IMR-90 (cell line): ENCODE measurements around the gene HMX2. TPM values are rescaled to one million over a fixed set of nuclear protein-coding genes. Genes with fewer than 3 reads are reported as not detected.

ENCODE experiments used
- ATAC-seq: fragments of 200-7000 bp; cut with Tn5 transposase; 2 replicates; pipeline ENCODE4 v1.9.1; 2020; ENCODE audit warnings: low read depth, mild to moderate bottlenecking, moderate library complexity
- BruUV-seq: library from RNA; stranded (reverse); fragments of 400-500 nt; replicated peaks from 2 replicates; lab custom pipeline; 2021; lab: Mats Ljungman, UMichigan
- CTCF ChIA-PET: fragments of 300-600 bp; formaldehyde crosslinking; extraction: SDS; loops from one replicate; lab custom pipeline; 2021; ENCODE audit warnings: antibody characterized with exemption; lab: Yijun Ruan, JAX
- POLR2A ChIA-PET: fragments of 300-600 bp; sonication (Branson Sonifier 250); formaldehyde crosslinking; loops from one replicate; lab custom pipeline; 2022; ENCODE audit warnings: antibody characterized with exemption; ENCODE audit not compliant: unreplicated experiment; lab: Charles Lee
- DNase-seq: peaks from one replicate; pipeline ENCODE4 v3.0.0; 2013
- H2AFZ ChIP-seq: replicated peaks from 2 replicates; pipeline ENCODE3; 2013; ENCODE audit warnings: low read length, mild to moderate bottlenecking; ENCODE audit not compliant: poor library complexity
- H2AK5ac ChIP-seq: 2 replicates; pipeline ENCODE4 v1.6.1; 2013; ENCODE audit warnings: low read depth, low read length, inconsistent platforms
- H2AK9ac ChIP-seq: replicated peaks from 2 replicates; pipeline ENCODE3; 2013; ENCODE audit warnings: mild to moderate bottlenecking, low read depth, low read length, moderate library complexity; ENCODE audit not compliant: poor library complexity
- H2BK120ac ChIP-seq: 2 replicates; pipeline ENCODE4 v1.6.1; 2013; ENCODE audit warnings: low read depth, low read length, inconsistent platforms
- H2BK15ac ChIP-seq: 3 replicates; pipeline ENCODE4 v1.6.1; 2013; ENCODE audit warnings: low read depth, low read length, inconsistent platforms
- H2BK20ac ChIP-seq: 2 replicates; pipeline ENCODE4 v1.6.1; 2013; ENCODE audit warnings: low read depth, mild to moderate bottlenecking, inconsistent platforms, low read length, moderate library complexity
- H2BK5ac ChIP-seq: 2 replicates; pipeline ENCODE4 v1.6.1; 2013; ENCODE audit warnings: mild to moderate bottlenecking, low read depth, low read length, inconsistent platforms; ENCODE audit not compliant: poor library complexity, severe bottlenecking
- H3K14ac ChIP-seq: replicated peaks from 2 replicates; pipeline ENCODE4 v1.6.1; 2013; ENCODE audit warnings: low read depth, low read length, inconsistent platforms
- H3K18ac ChIP-seq: 2 replicates; pipeline ENCODE4 v1.6.1; 2013; ENCODE audit warnings: low read depth, low read length, control low read depth
- H3K23ac ChIP-seq: 2 replicates; pipeline ENCODE4 v1.6.1; 2013; ENCODE audit warnings: low read depth, low read length, inconsistent platforms
- H3K27ac ChIP-seq: 2 replicates; pipeline ENCODE4 v1.5.1; 2013; ENCODE audit warnings: mild to moderate bottlenecking, control low read depth, low read length; ENCODE audit not compliant: insufficient read depth
- H3K27me3 ChIP-seq: 2 replicates; pipeline ENCODE4 v1.6.1; 2013; ENCODE audit warnings: low read length; ENCODE audit not compliant: control insufficient read depth, insufficient read depth
- H3K36me3 ChIP-seq: 2 replicates; pipeline ENCODE4 v1.6.1; 2013; ENCODE audit warnings: low read length, mixed read lengths; ENCODE audit not compliant: control insufficient read depth, insufficient read depth
- H3K4ac ChIP-seq: 2 replicates; pipeline ENCODE4 v1.6.1; 2013; ENCODE audit warnings: low read depth, low read length, inconsistent platforms
- H3K4me1 ChIP-seq: 2 replicates; pipeline ENCODE4 v1.6.1; 2013; ENCODE audit warnings: low read length, mixed read lengths; ENCODE audit not compliant: control insufficient read depth, insufficient read depth
- H3K4me2 ChIP-seq: 2 replicates; pipeline ENCODE4 v1.6.1; 2013; ENCODE audit warnings: low read depth, mild to moderate bottlenecking, control low read depth, low read length, moderate library complexity
- H3K4me3 ChIP-seq: 2 replicates; pipeline ENCODE4 v1.5.1; 2013; ENCODE audit warnings: low read depth, mild to moderate bottlenecking, control low read depth, low read length, moderate library complexity; ENCODE audit not compliant: insufficient read depth
- H3K56ac ChIP-seq: 2 replicates; pipeline ENCODE4 v1.6.1; 2013; ENCODE audit warnings: low read length, inconsistent platforms; ENCODE audit not compliant: insufficient read depth; ENCODE audit errors: extremely low read depth
- H3K79me1 ChIP-seq, 2 experiments: 2 replicates each; pipeline ENCODE4 v1.6.1; 2013; ENCODE audit warnings: low read length in 2 of 2, inconsistent platforms in 1 of 2, low read depth in 1 of 2
- H3K9ac ChIP-seq: 2 replicates; pipeline ENCODE4 v1.6.1; 2013; ENCODE audit warnings: low read depth, low read length, control low read depth
- H3K9me1 ChIP-seq: 2 replicates; pipeline ENCODE4 v1.6.1; 2013; ENCODE audit warnings: low read length, inconsistent platforms; ENCODE audit not compliant: insufficient read depth
- H3K9me3 ChIP-seq: 2 replicates; pipeline ENCODE4 v1.6.1; 2013; ENCODE audit warnings: low read length; ENCODE audit not compliant: control insufficient read depth, insufficient read depth
- H4K20me1 ChIP-seq: 2 replicates; pipeline ENCODE4 v1.6.1; 2013; ENCODE audit warnings: low read length, inconsistent platforms; ENCODE audit not compliant: insufficient read depth
- H4K5ac ChIP-seq: 2 replicates; pipeline ENCODE4 v1.6.1; 2013; ENCODE audit warnings: mild to moderate bottlenecking, low read depth, low read length, control low read depth
- H4K8ac ChIP-seq, 2 experiments: 2 replicates each; pipeline ENCODE4 v1.6.1; 2013; ENCODE audit warnings: low read depth in 2 of 2, low read length in 2 of 2, control low read depth in 1 of 2, inconsistent platforms in 1 of 2
- H4K91ac ChIP-seq: 2 replicates; pipeline ENCODE4 v1.6.1; 2013; ENCODE audit warnings: low read depth, low read length, inconsistent platforms; ENCODE audit not compliant: insufficient read depth
- BHLHE40 ChIP-seq: fragments of 150-350 bp; IDR thresholded peaks from 2 replicates; pipeline ENCODE4 v1.6.1; 2016; ENCODE audit warnings: mild to moderate bottlenecking, low read depth, low read length
- CEBPB ChIP-seq: IDR thresholded peaks from 2 replicates; pipeline ENCODE4 v1.6.1; 2012; ENCODE audit warnings: low read depth, low read length, improper control_type of control experiment
- CHD1 ChIP-seq: IDR thresholded peaks from 2 replicates; pipeline ENCODE4 v1.6.1; 2012; ENCODE audit warnings: low read depth, low read length, improper control_type of control experiment
- FOS ChIP-seq: fragments of 150-350 bp; IDR thresholded peaks from 2 replicates; pipeline ENCODE4 v1.6.1; 2016; ENCODE audit warnings: low read depth, low read length
- MAFK ChIP-seq: IDR thresholded peaks from 2 replicates; pipeline ENCODE4 v1.6.1; 2012; ENCODE audit warnings: low read depth, low read length, improper control_type of control experiment
- MXI1 ChIP-seq: IDR thresholded peaks from 2 replicates; pipeline ENCODE4 v1.6.1; 2012; ENCODE audit warnings: low read depth, mild to moderate bottlenecking, low read length, moderate library complexity, borderline replicate concordance
- NFE2L2 ChIP-seq: fragments of 150-350 bp; IDR thresholded peaks from 2 replicates; pipeline ENCODE4 v1.6.1; 2016; ENCODE audit warnings: low read depth, mild to moderate bottlenecking, low read length
- POLR2A ChIP-seq: IDR thresholded peaks from 2 replicates; pipeline ENCODE4 v1.6.1; 2012; ENCODE audit warnings: mild to moderate bottlenecking, low read depth, low read length
- RAD21 ChIP-seq: IDR thresholded peaks from 2 replicates; pipeline ENCODE4 v1.6.1; 2012; ENCODE audit warnings: low read length, improper control_type of control experiment
- RCOR1 ChIP-seq: IDR thresholded peaks from 2 replicates; pipeline ENCODE4 v1.6.1; 2012; ENCODE audit warnings: mild to moderate bottlenecking, low read length, improper control_type of control experiment; ENCODE audit not compliant: insufficient replicate concordance
- RFX5 ChIP-seq: IDR thresholded peaks from 2 replicates; pipeline ENCODE4 v1.8.0; 2012; ENCODE audit warnings: low read depth, mild to moderate bottlenecking, low read length, moderate library complexity
- SMC3 ChIP-seq: fragments of 150-350 bp; IDR thresholded peaks from 2 replicates; pipeline ENCODE4 v1.6.1; 2016; ENCODE audit warnings: low read depth, mild to moderate bottlenecking, antibody characterized with exemption, low read length, moderate library complexity
- WGBS, 2 experiments: methylation state at CpG; one replicate each; pipeline versions ENCODE4 v1.1.5 to v1.1.7; 2013; ENCODE audit warnings: missing lambda C conversion rate in 2 of 2; ENCODE audit not compliant: insufficient read length in 1 of 2; ENCODE audit errors: extremely low coverage in 2 of 2; 5-methylcytosine and 5-hydroxymethylcytosine counted together
- dilution Hi-C: fragments of 300-500 bp; cut with HindIII; formaldehyde crosslinking; loops from one replicate; pipeline ENCODE4 v1.14.3; 2018; ENCODE audit warnings: low sequenced_read_pairs; ENCODE audit not compliant: unreplicated experiment
- in situ Hi-C: fragments of 300-500 bp; cut with MboI; formaldehyde crosslinking; loops from 3 replicates; pipeline ENCODE4 v1.14.3; 2019; ENCODE audit warnings: low sequenced_read_pairs, inconsistent platforms, mixed read lengths
- intact Hi-C: fragments of 100-400 bp; cut with micrococcal nuclease; formaldehyde crosslinking; loops from 2 replicates; pipeline ENCODE4 v1.10.0; 2022
- polyA plus RNA-seq, 3 experiments: library from polyadenylated mRNA; depleted of rRNA; stranded (reverse); fragments of >200 nt; gene quantifications; 2 replicates each; pipeline ENCODE4 v1.2.3, GENCODE V29; 2012; ENCODE audit warnings: low replicate concordance in 1 of 3
- total RNA-seq: library from RNA; depleted of rRNA; stranded (reverse); fragments of >200 nt; gene quantifications from 2 replicates; pipeline ENCODE4 v1.2.3, GENCODE V29; 2012
- TF ChIP-seq, protein P1 (sequence below): conservative IDR thresholded peaks from 2 replicates; pipeline ENCODE4 v1.5.1; 2012; ENCODE audit warnings: mild to moderate bottlenecking, low read depth, low read length, improper control_type of control experiment
- TF ChIP-seq, protein P2 (sequence below): fragments of 150-350 bp; IDR thresholded peaks from 2 replicates; pipeline ENCODE4 v1.6.1; 2016; ENCODE audit warnings: low read depth, mild to moderate bottlenecking, low read length, moderate library complexity, borderline replicate concordance
- TF ChIP-seq, protein P3 (sequence below): fragments of 150-350 bp; IDR thresholded peaks from 2 replicates; pipeline ENCODE4 v1.6.1; 2017; ENCODE audit warnings: mild to moderate bottlenecking, antibody characterized with exemption, low read length, low read depth

The HMX2 gene
- total and polyA plus RNA-seq, 2 of the 4 experiments (the other 2 are of a cell fraction) = not detected

DNA sequence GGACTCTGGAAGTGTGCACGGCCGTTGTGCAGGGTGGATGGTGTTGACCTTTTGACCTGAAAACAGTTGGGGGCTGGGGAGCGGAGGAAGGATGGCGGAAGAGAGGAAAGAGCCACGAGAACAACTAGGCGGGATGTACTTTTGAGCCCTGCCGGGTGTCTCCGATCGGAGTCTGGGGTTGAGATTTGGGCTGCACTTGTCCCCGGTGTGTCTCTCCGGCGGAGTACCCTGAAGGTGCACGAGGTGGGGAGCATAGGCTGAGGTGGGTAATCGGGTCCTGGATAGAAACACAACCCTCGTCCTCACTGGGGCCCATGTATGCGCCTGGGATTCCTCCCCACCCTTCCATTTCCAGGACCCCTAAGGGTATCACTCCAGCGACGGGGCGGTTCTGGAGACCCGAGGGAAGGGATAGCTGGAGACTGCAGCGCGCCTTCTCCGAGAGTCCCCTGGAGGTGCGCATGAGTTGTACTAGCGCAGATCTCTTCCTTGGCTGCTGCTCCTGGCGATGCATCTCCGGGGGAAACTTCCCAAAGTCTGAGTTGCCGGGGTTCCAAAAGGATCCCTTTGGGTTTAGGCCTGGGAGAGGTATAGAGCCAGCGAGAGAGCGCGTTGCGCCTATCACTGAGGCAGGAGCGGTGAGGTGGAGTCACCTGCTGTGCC lies 4.6 kb upstream of the HMX2 start:
- H3K9me3 ChIP-seq = peaks cover 8% of the 10 kb centered on the region
- no TSS peak for BruUV-seq
- H3K36me3 ChIP-seq = no peaks in the 10 kb centered on the region
- no peak overlapping the region for H3K4ac ChIP-seq
- CTCF ChIA-PET = no interaction called here
- no peak overlapping the region for H4K5ac ChIP-seq
- DNase-seq = no peak
- H4K91ac ChIP-seq = no peak overlapping the region
- no peaks in the 10 kb centered on the region for H3K9me1 ChIP-seq
- no peak for ATAC-seq
- no peak overlapping the region for H3K4me3 ChIP-seq
- no peak overlapping the region for H3K56ac ChIP-seq
- no peak overlapping the region for H2AK9ac ChIP-seq
- no peak overlapping the region for H3K9ac ChIP-seq
- no peak overlapping the region for H3K27ac ChIP-seq
- no peak overlapping the region for H2BK120ac ChIP-seq
- in situ Hi-C loops = loop anchor here (25.0 kb wide), 1 partner anchor 1244 kb away; no protein-coding TSS in a partner anchor
- no peak overlapping the region for H3K23ac ChIP-seq
- 8% methylated on average over 12 of the region's 33 CpGs; no CpG with 5 or more reads in 1 of the 2 experiments for WGBS, 2 experiments
- peaks cover 99% of the 10 kb centered on the region for H3K27me3 ChIP-seq
- no peak overlapping the region for H3K4me2 ChIP-seq
- no peak overlapping the region for H4K8ac ChIP-seq
- H2BK5ac ChIP-seq = no peak overlapping the region
- H2AK5ac ChIP-seq = no peak overlapping the region
- no peaks in the 10 kb centered on the region for H3K79me1 ChIP-seq
- intact Hi-C loops = no loop called here
- H4K20me1 ChIP-seq = no peaks in the 10 kb centered on the region
- no peak overlapping the region for H3K18ac ChIP-seq
- H2BK20ac ChIP-seq = no peak overlapping the region
- no peak overlapping the region for H2BK15ac ChIP-seq
- POLR2A ChIA-PET = no interaction called here
- no peak overlapping the region for H2AFZ ChIP-seq
- dilution Hi-C loops = no loop called here
- TF ChIP-seq MAFK (no peak), SMC3 (no peak), RAD21 (no peak), NFE2L2 (no peak), CHD1 (no peak), MXI1 (no peak), FOS (no peak), RFX5 (no peak), CEBPB (no peak), BHLHE40 (no peak), RCOR1 (no peak), POLR2A (no peak)
- TF ChIP-seq, protein P1, sequence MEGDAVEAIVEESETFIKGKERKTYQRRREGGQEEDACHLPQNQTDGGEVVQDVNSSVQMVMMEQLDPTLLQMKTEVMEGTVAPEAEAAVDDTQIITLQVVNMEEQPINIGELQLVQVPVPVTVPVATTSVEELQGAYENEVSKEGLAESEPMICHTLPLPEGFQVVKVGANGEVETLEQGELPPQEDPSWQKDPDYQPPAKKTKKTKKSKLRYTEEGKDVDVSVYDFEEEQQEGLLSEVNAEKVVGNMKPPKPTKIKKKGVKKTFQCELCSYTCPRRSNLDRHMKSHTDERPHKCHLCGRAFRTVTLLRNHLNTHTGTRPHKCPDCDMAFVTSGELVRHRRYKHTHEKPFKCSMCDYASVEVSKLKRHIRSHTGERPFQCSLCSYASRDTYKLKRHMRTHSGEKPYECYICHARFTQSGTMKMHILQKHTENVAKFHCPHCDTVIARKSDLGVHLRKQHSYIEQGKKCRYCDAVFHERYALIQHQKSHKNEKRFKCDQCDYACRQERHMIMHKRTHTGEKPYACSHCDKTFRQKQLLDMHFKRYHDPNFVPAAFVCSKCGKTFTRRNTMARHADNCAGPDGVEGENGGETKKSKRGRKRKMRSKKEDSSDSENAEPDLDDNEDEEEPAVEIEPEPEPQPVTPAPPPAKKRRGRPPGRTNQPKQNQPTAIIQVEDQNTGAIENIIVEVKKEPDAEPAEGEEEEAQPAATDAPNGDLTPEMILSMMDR = no peak
- TF ChIP-seq, protein P2, sequence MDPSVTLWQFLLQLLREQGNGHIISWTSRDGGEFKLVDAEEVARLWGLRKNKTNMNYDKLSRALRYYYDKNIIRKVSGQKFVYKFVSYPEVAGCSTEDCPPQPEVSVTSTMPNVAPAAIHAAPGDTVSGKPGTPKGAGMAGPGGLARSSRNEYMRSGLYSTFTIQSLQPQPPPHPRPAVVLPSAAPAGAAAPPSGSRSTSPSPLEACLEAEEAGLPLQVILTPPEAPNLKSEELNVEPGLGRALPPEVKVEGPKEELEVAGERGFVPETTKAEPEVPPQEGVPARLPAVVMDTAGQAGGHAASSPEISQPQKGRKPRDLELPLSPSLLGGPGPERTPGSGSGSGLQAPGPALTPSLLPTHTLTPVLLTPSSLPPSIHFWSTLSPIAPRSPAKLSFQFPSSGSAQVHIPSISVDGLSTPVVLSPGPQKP = no peak
- TF ChIP-seq, protein P3, sequence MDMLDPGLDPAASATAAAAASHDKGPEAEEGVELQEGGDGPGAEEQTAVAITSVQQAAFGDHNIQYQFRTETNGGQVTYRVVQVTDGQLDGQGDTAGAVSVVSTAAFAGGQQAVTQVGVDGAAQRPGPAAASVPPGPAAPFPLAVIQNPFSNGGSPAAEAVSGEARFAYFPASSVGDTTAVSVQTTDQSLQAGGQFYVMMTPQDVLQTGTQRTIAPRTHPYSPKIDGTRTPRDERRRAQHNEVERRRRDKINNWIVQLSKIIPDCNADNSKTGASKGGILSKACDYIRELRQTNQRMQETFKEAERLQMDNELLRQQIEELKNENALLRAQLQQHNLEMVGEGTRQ = no peak
- no peak overlapping the region for H3K14ac ChIP-seq
- H3K4me1 ChIP-seq = no peaks in the 10 kb centered on the region
